Measurements from ENCODE around the gene DPP4. TPM values are rescaled to one million over a fixed set of nuclear protein-coding genes. Genes with fewer than 3 reads are reported as not detected.

Gene DPP4
- total RNA-seq, 1 experiment from 2014 or later = 2.8 TPM

DNA sequence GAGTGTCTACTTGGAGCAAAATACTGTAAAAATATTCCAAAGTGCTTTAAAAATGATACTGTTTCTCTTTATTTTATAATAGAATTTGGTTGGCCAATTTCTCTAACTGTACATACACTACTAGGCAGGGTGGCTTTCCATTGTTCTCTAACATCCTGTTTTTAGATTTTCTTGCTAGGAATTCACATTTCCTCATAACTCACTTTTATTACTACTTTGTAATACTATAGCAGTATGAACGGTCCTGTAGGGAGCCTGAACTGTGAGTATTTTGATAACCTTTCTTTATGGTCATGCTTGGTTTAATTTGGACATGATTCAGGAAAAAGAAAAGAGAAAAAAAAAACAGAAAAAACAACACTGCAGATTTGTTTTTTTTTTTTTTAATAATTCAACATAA, 40.3 kb upstream of the DPP4 start:
- Mint-ChIP-seq H3K36me3 (ENCODE audit: insufficient read depth in 1 of 3, low read depth in 3 of 3) (peaks cover 4 to 12% (median 9%) of the 10 kb centered on the region in 3 experiments; a peak in 6 of 7 replicates), H3K4me1 (peaks cover 16% of the 10 kb centered on the region in 2 experiments), H3K4me3 (no peak overlapping the region), H3K27me3 (ENCODE audit: low read depth) (no peaks in the 10 kb centered on the region; the same call in 1 of the 2 replicates), H3K9me3 (peaks cover 8 to 14% of the 10 kb centered on the region in 2 experiments), H3K27ac (no peak overlapping the region)
- H3K4me1 ChIP-seq (ENCODE audit: insufficient read depth, low read length) = peaks cover 5% of the 10 kb centered on the region; the same call in 1 of the 2 replicates
- H2BK12ac ChIP-seq (ENCODE audit: insufficient read length, low read depth, low read length) = no peak overlapping the region
- H4K20me1 ChIP-seq (ENCODE audit: control insufficient read depth, insufficient read depth, insufficient read length) = no peaks in the 10 kb centered on the region
- no peaks in the 10 kb centered on the region for H3K79me2 ChIP-seq (ENCODE audit: insufficient read depth, low read length)
- no peaks in the 10 kb centered on the region for H3K79me1 ChIP-seq (ENCODE audit: insufficient read depth, low read depth, low read length, poor library complexity, severe bottlenecking)
- no peak overlapping the region for H3K9ac ChIP-seq (ENCODE audit: extremely low read depth, insufficient read length, low read length)
- no CpG with 5 or more reads among the region's 1 CpG for WGBS (ENCODE audit: extremely low coverage, insufficient read length, low lambda C conversion rate)
- H3K9me3 ChIP-seq (ENCODE audit: control insufficient read depth, low read depth, low read length) = no peaks in the 10 kb centered on the region
- H3K18ac ChIP-seq (ENCODE audit: insufficient read length, low read depth, low read length) = no peak overlapping the region
- H3K14ac ChIP-seq (ENCODE audit: insufficient read depth, low read length) = no peak overlapping the region
- H3K56ac ChIP-seq (ENCODE audit: insufficient read length, low read depth, low read length) = no peak overlapping the region
- H4K8ac ChIP-seq (replicated peaks; ENCODE audit: insufficient read length, low read depth, low read length) = no peak overlapping the region
- H2AK5ac ChIP-seq (ENCODE audit: insufficient read length, low read length) = no peak overlapping the region
- H2BK15ac ChIP-seq (ENCODE audit: low read depth, low read length) = no peak overlapping the region
- no peak overlapping the region for H3K4me2 ChIP-seq (ENCODE audit: insufficient read depth, insufficient read length, low read length)
- no peak overlapping the region for H4K5ac ChIP-seq (ENCODE audit: insufficient read length, low read depth, low read length)
- no peak overlapping the region for H2AFZ ChIP-seq (ENCODE audit: low read length)
- no peak overlapping the region for H3T11ph ChIP-seq (ENCODE audit: low read length)
- DNase-seq = no peak
- no peak overlapping the region for H3K4ac ChIP-seq (ENCODE audit: low read depth, low read length)
- no peaks in the 10 kb centered on the region for H3K23me2 ChIP-seq (ENCODE audit: insufficient read length, low read depth, low read length, poor library complexity, severe bottlenecking)
- H3K23ac ChIP-seq (ENCODE audit: insufficient read length, low read depth, low read length) = no peak overlapping the region
- H2BK20ac ChIP-seq (ENCODE audit: low read depth, low read length, poor library complexity, severe bottlenecking) = no peak overlapping the region
- no peak overlapping the region for H2BK5ac ChIP-seq (ENCODE audit: insufficient read length, low read length)
- H3K27me3 ChIP-seq (ENCODE audit: insufficient read depth, low read length) = no peaks in the 10 kb centered on the region
- H2BK120ac ChIP-seq (ENCODE audit: low read depth, low read length, poor library complexity, severe bottlenecking) = no peak overlapping the region
- TF ChIP-seq, protein P1, sequence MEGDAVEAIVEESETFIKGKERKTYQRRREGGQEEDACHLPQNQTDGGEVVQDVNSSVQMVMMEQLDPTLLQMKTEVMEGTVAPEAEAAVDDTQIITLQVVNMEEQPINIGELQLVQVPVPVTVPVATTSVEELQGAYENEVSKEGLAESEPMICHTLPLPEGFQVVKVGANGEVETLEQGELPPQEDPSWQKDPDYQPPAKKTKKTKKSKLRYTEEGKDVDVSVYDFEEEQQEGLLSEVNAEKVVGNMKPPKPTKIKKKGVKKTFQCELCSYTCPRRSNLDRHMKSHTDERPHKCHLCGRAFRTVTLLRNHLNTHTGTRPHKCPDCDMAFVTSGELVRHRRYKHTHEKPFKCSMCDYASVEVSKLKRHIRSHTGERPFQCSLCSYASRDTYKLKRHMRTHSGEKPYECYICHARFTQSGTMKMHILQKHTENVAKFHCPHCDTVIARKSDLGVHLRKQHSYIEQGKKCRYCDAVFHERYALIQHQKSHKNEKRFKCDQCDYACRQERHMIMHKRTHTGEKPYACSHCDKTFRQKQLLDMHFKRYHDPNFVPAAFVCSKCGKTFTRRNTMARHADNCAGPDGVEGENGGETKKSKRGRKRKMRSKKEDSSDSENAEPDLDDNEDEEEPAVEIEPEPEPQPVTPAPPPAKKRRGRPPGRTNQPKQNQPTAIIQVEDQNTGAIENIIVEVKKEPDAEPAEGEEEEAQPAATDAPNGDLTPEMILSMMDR (conservative IDR thresholded peaks at IDR 0.05) = no peak
- H3K27ac ChIP-seq (ENCODE audit: insufficient read length, low read depth, low read length) = no peak overlapping the region
- H4K91ac ChIP-seq (ENCODE audit: insufficient read length, low read depth, low read length) = no peak overlapping the region

Measured in H9 (cell line).